Measurements from ENCODE around the gene TOMM40.

DNA sequence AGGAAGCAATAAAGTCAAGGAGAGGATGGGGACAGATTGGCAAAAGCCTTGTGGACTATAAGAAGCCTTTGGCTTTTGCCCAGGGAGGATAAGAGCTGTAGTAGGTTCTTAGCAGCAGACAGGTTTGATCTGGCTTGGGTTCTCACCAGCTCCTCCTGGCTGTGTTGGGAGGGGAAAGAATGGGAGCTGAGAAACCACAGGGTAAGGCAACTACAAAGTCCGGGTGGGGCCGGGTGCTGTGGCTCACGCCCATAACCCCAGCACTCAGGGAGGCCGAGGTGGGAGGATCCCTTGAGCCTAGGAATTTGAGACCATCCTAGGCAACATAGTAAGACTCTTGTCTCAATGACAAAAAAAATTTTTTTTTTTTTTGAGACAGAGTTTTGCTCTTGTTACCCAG, 24.4 kb upstream of the TOMM40 start:
- TF ChIP-seq, protein P1, sequence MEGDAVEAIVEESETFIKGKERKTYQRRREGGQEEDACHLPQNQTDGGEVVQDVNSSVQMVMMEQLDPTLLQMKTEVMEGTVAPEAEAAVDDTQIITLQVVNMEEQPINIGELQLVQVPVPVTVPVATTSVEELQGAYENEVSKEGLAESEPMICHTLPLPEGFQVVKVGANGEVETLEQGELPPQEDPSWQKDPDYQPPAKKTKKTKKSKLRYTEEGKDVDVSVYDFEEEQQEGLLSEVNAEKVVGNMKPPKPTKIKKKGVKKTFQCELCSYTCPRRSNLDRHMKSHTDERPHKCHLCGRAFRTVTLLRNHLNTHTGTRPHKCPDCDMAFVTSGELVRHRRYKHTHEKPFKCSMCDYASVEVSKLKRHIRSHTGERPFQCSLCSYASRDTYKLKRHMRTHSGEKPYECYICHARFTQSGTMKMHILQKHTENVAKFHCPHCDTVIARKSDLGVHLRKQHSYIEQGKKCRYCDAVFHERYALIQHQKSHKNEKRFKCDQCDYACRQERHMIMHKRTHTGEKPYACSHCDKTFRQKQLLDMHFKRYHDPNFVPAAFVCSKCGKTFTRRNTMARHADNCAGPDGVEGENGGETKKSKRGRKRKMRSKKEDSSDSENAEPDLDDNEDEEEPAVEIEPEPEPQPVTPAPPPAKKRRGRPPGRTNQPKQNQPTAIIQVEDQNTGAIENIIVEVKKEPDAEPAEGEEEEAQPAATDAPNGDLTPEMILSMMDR (conservative IDR thresholded peaks at IDR 0.05 in 1 of 2, IDR thresholded peaks at IDR 0.05 in 1 of 2; ENCODE audit: extremely low read depth in 1 of 2, insufficient read depth in 1 of 2, low read depth in 1 of 2, low read length in 2 of 2) = no peak
- TF ChIP-seq EZH2 (IDR thresholded peaks at IDR 0.05; ENCODE audit: borderline replicate concordance, low read length) = no peak

Data from mammary epithelial cell (primary cell).